Activated T-helper 2 cell treated with anti-CD3 and anti-CD28 coated beads, Interferon-gamma antibody, Interleukin-2, Interleukin-4, amounts not matched to agents 10 μg/mL and 5 μg/mL and 100 μg/mL, durations not matched to agents 14 hours and 24 hours and 36 hours (primary cell): ENCODE measurements around the gene UVSSA. TPM values are rescaled to one million over a fixed set of nuclear protein-coding genes. Genes with fewer than 3 reads are reported as not detected.
"Not testable (repeated sequence)": the region's sequence is repeated elsewhere in the genome, so short reads cannot be mapped to it uniquely, and the experiment has no call there.

Experiments
- DNase-seq: peaks from one replicate; pipeline ENCODE4 v3.0.0; 2021; ENCODE audit warnings: low spot score
- H3K27ac Mint-ChIP-seq: one replicate; pipeline ENCODE4 v1.8.0; 2021; ENCODE audit warnings: mixed read lengths
- H3K27me3 Mint-ChIP-seq: one replicate; pipeline ENCODE4 v1.8.0; 2021; ENCODE audit warnings: low read depth, mixed read lengths
- H3K36me3 Mint-ChIP-seq: one replicate; pipeline ENCODE4 v1.8.0; 2021; ENCODE audit warnings: low read depth, mixed read lengths
- H3K4me1 Mint-ChIP-seq: one replicate; pipeline ENCODE4 v1.8.0; 2021; ENCODE audit warnings: low read depth, mixed read lengths
- H3K4me3 Mint-ChIP-seq: one replicate; pipeline ENCODE4 v1.8.0; 2021; ENCODE audit warnings: low read depth, mild to moderate bottlenecking, moderate library complexity, mixed read lengths
- H3K9me3 Mint-ChIP-seq: one replicate; pipeline ENCODE4 v1.8.0; 2021; ENCODE audit warnings: mixed read lengths
- intact Hi-C: fragments of 100-400 bp; cut with micrococcal nuclease; formaldehyde crosslinking; loops from one replicate; pipeline ENCODE4 v1.15.1; 2023
- total RNA-seq: library from RNA; stranded (reverse); gene quantifications from 2 replicates; pipeline ENCODE4 v1.2.3, GENCODE V29; 2022

UVSSA gene
- total RNA-seq, 1 donor from 2014 or later, result 23.5 TPM

DNA sequence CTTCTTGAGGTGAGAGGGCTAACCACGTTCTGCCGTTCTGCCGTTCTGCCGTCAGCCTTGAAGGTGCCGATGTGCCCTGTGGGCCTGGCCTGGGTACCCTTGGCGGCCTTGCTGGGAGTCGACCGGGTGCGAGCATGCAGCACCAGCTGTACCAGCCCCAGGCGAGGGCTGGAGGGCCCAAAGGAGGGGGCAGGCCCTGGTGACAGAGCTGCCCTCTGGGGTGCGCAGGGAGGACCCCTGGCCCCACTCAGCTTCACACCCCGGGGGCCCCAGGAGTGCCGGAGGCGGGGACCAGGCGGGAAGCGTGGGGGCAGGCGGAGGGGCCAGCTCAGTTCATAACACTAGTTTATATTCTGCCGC, 22.1 kb downstream of the UVSSA start:
- Mint-ChIP-seq H3K9me3 (no peaks in the 10 kb centered on the region), H3K36me3 (peaks cover 5% of the 10 kb centered on the region), H3K4me1 (no peaks in the 10 kb centered on the region), H3K27ac (no peak overlapping the region), H3K4me3 (no peak overlapping the region), H3K27me3 (no peaks in the 10 kb centered on the region)
- no peak for DNase-seq
- intact Hi-C loops, result no loop called here

DNA sequence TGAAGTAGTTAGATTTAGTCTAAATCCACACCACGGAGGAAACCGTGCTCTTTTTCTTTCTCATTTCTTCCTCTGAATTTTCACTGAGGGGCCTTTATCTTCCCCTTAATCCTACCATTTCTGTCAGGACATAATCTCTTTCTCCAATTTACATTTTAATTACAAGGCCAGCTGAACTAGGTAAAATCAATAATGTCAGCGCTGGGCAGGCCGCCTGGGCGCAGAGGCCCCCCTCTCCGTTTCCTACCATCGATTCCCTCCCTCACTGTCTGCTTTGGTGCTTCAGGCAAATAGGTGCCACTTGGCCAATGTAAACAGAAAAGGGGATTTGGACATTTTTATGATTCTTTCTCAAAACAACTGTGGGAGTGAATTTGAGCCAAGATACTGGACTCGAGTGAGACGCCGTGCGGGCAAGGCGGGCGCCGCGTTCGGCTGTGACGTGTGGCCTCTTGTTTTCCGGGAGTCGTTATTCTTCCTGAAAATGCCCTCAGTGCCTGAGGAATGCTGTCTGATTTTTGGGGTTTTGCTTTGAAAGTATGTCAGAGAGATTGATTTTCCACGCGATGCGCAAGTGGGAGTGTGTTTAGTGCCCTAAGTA, 22.6 kb downstream of the UVSSA start:
- no peaks in the 10 kb centered on the region for H3K9me3 Mint-ChIP-seq
- no peaks in the 10 kb centered on the region for H3K27me3 Mint-ChIP-seq
- H3K36me3 Mint-ChIP-seq, result peaks cover 5% of the 10 kb centered on the region
- H3K4me1 Mint-ChIP-seq, result no peaks in the 10 kb centered on the region
- DNase-seq, result no peak
- intact Hi-C loops, result no loop called here
- no peak overlapping the region for H3K27ac Mint-ChIP-seq
- no peak overlapping the region for H3K4me3 Mint-ChIP-seq

DNA sequence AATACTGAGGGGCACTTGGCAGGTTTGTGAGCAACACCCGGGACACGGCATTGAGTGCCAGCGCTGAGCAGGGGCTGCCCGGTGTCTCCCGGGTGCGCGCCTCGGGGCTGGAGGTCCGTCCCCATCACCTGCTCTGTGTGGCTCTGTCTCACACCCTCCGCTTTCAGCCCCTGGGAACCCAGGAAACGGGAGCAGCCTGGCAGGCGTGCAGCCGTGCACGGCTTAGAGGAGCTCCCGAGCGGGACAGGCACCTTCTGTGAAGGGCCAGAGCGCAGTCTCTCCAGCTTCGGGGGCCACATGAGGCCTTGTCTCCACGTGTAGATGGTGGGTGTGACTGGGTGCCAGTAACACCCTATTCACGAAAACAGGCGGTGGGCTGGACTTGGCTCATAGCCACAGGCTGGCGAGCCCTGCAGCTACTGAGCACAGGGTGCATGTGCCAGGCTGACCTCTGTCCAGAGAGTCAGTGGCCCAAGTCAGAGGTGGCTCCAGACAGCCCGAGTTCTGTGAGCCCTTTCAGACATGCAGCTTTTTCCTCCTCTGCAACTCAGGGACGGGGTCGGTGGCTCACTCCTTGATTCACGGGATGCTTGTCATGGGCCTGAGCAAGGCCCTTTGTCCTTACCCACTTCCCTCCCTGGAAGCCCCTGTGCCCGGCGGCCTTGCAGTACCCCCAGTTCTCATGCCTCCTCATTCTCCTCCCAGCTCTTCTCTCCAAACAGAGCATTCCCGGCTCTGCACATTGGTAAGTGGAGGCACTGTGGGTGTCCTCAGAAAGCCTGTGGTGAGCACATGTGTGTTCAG, 23.5 kb downstream of the UVSSA start:
- Mint-ChIP-seq H3K27me3 (no peaks in the 10 kb centered on the region), H3K27ac (no peak overlapping the region), H3K4me1 (no peaks in the 10 kb centered on the region), H3K9me3 (no peaks in the 10 kb centered on the region), H3K4me3 (no peak overlapping the region), H3K36me3 (peaks cover 5% of the 10 kb centered on the region)
- intact Hi-C loops, result no loop called here
- no peak for DNase-seq

DNA sequence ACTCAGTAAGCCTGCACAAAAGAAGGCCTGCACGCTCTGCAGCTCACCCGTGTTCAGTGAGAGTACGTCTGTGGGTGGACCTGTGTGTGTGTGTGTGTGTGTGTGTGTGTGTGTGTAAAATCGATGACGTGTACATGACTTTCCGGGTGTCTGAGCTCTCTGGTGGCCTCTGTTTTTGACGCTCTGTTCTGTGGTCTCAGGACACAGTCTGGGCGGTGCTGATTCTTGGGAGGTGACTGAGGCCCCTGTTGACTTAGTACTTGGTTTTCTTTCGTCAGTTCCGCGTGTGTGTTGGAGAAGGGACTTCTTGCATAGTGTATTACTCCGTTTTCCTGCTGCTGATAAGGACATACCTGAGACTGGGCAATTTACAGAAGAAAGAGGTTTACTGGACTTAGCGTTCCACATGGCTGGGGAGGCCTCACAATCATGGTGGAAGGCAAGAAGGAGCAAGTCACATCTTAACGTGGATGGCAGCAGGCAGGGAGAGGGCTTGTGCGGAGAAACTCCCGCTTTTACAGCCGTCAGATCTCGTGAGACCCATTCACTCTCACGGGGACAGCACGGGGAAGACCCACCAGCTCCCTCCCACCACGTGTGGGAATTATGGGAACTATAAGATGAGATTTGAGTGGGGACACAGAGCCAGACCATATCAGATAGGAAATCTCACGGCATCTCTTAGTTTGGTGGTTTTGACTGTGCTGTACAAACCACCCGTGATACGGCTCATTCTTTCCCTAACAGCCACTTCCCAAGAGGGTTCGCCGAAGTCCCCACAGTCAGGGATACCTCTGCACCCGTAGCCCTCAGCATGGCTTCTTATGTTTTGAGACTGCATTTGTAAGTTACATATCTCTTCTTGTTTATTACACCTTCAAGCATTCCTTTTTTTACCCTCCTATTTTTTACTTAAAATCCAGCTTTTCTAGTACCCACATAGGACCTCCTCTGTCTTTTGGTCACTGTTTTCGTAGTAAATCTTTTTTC, 24.5 kb downstream of the UVSSA start:
- Mint-ChIP-seq H3K4me3 (no peak overlapping the region), H3K36me3 (peaks cover 5% of the 10 kb centered on the region), H3K4me1 (no peaks in the 10 kb centered on the region), H3K27me3 (no peaks in the 10 kb centered on the region), H3K27ac (no peak overlapping the region), H3K9me3 (no peaks in the 10 kb centered on the region)
- DNase-seq, result no peak
- intact Hi-C loops, result no loop called here

DNA sequence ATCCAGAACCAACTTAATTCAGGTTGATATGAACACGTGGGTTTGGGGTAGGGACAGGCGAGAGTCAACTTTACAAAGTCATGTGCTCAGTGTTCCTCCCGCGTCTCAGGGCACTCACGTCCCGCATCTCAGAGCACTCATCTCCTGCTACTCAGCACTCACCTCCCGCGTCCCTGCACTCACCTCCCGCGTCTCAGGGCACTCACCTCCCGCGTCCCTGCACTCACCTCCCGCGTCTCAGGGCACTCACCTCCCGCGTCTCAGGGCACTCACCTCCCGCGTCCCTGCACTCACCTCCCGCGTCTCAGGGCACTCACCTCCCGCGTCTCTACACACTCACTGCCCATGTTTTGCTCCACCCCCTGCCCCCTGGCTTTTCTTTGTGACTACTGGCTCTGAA, 25.6 kb downstream of the UVSSA start:
- DNase-seq, H3K9me3 Mint-ChIP-seq, H3K4me3 Mint-ChIP-seq, H3K27ac Mint-ChIP-seq, intact Hi-C loops, H3K27me3 Mint-ChIP-seq, H3K4me1 Mint-ChIP-seq, H3K36me3 Mint-ChIP-seq: not testable (repeated sequence)

DNA sequence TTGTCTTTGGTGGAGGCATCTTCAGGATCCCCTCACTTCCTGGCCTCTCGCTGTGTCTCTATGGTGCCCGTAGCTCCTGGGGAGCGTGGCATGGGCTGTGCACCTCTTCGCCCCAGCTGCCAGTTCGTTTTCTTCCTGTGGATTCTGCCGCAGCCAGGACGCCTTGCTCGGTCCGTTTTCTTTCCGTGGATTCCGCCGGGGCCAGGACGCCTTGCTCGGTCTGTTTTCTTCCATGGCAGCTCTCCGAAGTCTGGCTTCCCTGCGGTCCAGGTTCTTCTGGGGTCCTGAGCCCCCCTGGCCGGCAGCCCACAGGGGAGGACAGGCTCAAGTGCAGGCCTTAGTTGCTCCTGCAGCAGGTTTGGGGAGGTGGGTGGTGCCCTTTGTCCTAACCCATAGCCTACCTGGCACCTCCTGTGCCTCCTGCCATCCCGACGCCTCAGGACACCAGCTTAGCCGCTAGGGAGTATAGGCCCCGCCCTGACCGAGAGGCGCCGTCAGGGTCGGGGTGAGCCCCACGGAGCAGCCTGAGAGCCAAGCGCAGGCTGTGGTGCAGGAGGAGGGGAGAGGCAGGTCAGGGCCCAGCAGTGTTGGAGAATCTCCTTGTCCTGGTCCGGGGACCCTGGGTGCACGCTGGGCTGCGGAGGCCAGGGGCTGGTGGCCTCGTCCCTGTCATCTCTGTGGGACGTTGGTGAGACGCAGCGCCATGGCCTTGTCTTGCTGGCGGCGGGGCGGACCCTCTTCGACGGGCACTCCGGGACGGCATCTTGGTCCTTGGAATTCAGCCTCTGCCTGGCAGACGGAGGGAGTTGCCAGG, 27.1 kb downstream of the UVSSA start:
- Mint-ChIP-seq H3K9me3 (no peaks in the 10 kb centered on the region), H3K4me1 (no peaks in the 10 kb centered on the region), H3K36me3 (peaks cover 5% of the 10 kb centered on the region), H3K27ac (no peak overlapping the region), H3K27me3 (no peaks in the 10 kb centered on the region), H3K4me3 (no peak overlapping the region)
- no peak for DNase-seq
- intact Hi-C loops, result no loop called here

DNA sequence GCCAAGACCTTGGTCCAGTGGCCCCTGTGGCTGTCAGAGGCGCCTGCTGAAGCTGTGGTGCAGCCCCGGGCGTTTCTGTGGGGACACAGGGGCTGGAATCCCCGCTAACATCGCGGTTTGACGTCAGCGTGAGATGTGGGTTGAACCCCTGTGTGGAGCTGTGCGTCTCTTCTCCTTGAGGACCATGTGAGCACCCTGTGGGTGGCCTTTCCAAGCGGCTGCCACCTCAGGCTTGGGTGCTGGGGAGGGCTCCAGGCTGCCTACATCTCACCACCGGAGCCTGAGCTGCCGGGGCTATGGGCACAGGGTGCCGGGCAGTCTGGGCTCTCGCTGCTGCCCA, 27.7 kb downstream of the UVSSA start:
- no peaks in the 10 kb centered on the region for H3K27me3 Mint-ChIP-seq

DNA sequence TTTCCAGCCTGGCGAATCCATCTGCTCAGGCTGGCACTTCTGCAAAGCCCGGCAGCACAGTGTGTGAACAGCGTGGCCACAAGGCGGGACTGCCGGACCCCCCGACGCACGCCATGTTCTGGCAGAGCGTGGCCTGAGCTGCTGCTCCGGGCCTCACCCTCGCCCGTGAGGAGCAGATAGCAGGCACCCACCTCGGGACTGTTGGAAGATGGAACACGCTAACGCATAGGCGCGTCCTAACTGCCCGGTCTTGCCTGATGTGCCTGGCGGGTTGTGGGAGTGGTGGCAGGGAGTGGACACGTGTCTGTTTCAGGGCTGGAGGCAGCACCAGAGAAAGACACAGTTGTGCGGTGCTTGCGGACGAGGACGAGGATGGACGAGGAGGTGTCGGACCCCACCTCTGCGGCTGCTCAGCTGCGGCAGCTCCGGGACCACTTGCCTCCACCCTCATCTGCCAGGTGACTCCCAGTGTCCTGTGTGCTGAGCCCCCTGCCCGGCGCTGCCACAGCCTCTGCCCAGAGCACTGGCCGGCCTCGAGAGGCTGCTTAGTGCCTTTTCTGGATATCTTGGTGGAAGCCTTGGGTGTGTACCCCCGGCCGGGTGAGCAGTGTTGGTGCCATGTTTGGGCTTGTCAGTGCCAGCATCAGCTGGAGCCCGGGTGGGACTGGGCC, 28.2 kb downstream of the UVSSA start:
- intact Hi-C loops, result no loop called here
- Mint-ChIP-seq H3K27ac (no peak overlapping the region), H3K27me3 (no peaks in the 10 kb centered on the region), H3K9me3 (no peaks in the 10 kb centered on the region), H3K4me1 (no peaks in the 10 kb centered on the region), H3K4me3 (no peak overlapping the region), H3K36me3 (peaks cover 5% of the 10 kb centered on the region)
- no peak for DNase-seq

More for the DNA sequence above, 27.7 kb downstream of the UVSSA start:
- H3K4me3 Mint-ChIP-seq, result no peak overlapping the region
- H3K9me3 Mint-ChIP-seq, result no peaks in the 10 kb centered on the region
- H3K27ac Mint-ChIP-seq, result no peak overlapping the region
- intact Hi-C loops, result no loop called here
- no peak for DNase-seq
- H3K36me3 Mint-ChIP-seq, result peaks cover 5% of the 10 kb centered on the region
- no peaks in the 10 kb centered on the region for H3K4me1 Mint-ChIP-seq

DNA sequence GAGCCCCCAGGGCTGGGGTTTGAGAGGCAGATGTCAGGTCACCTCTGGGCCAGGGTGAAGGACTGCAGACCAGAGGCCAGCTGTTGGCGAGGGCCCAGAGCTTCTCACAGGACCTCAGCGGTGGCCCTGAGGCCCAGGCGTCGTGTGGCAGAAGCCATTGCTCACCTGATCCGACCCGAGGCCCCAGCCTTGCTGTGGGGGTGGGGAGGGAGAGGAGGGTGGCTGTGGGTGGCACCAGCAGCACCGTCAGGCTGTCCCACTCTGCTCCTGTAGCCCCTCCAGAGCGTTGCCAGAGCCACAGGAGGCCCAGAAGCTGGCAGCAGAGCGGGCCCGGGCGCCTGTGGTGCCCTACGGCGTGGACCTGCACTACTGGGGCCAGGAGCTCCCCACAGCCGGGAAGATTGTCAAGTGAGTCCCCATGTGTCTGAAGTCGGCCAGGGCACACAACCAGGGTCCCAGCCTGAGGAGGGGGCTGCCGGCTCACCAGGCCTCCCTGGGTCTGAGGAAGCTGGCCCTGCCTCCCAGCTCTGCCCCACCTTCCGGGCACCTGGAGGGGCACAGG, 28.8 kb downstream of the UVSSA start:
- H3K4me1 Mint-ChIP-seq, result no peaks in the 10 kb centered on the region
- no peaks in the 10 kb centered on the region for H3K27me3 Mint-ChIP-seq
- DNase-seq, result no peak
- intact Hi-C loops, result no loop called here
- no peak overlapping the region for H3K4me3 Mint-ChIP-seq
- H3K36me3 Mint-ChIP-seq, result peaks cover 5% of the 10 kb centered on the region
- H3K27ac Mint-ChIP-seq, result no peak overlapping the region
- H3K9me3 Mint-ChIP-seq, result no peaks in the 10 kb centered on the region

DNA sequence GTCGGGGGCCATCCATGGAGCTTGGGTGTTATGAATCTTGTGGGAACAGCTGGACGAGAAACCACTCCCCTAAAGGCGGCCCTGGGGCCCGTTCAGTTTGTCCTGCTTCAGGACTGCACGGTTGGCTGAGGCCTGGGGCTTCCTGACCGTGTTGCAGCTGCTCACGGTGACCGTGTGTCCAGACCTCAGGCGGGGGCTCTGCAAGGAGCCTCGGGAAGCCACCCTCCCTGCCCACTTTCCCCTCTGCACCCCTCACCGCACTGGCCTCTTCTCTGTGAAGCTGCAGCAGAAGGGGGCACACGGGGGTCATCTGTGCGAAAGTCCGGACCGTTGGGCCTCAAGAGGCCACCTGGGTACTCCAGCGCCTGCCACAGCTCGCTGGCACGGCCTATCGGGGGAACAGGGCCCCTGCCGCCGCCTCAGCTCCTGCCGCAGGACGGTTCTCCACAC, 29.4 kb downstream of the UVSSA start:
- no peak for DNase-seq
- Mint-ChIP-seq H3K36me3 (peaks cover 5% of the 10 kb centered on the region), H3K4me1 (no peaks in the 10 kb centered on the region), H3K4me3 (no peak overlapping the region), H3K27me3 (no peaks in the 10 kb centered on the region), H3K9me3 (no peaks in the 10 kb centered on the region), H3K27ac (no peak overlapping the region)
- intact Hi-C loops, result no loop called here

DNA sequence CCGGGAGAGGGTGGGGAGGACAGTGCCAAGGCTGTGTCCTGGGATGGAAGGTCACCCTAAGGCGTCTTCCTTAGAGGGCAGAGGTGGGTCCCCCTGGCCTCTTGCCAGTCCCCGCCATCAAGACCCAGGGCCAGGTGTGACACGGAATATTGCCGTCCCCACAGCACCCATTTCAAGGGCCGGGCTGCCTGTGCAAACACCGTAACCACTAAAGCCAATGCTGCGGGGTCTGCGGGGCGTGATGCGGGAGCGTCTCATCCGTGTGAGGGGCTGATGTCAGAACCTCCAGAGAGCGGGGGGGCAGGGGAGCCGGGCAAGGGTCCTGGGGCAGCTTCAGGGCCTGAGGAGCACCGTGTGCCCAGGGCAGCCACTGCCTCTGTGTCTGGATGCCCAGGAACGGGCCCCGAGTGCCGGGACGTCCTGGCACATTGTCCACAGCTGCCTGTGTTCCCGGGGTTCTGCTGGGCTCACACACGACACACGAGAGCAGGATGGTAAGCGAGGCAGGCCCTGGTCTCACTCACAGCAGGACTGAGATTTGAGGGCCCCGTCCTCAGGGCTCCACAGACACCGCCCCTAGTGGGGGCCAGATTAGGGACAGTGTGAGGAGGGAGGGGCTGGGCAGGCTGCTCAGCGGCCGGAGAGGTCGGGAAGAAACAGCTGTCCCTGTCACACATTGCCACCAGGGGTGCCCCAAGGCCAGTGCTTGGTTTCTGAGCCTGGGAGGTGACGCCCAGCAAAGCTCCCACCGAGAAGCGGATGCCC, 30.0 kb downstream of the UVSSA start:
- H3K36me3 Mint-ChIP-seq, result peaks cover 5% of the 10 kb centered on the region
- intact Hi-C loops, result no loop called here
- no peak overlapping the region for H3K27ac Mint-ChIP-seq
- H3K4me3 Mint-ChIP-seq, result no peak overlapping the region
- no peaks in the 10 kb centered on the region for H3K9me3 Mint-ChIP-seq
- no peaks in the 10 kb centered on the region for H3K27me3 Mint-ChIP-seq
- H3K4me1 Mint-ChIP-seq, result no peaks in the 10 kb centered on the region
- no peak for DNase-seq
